ENCODE measurements around the gene R3HDM4.
"Not testable (repeated sequence)": the region's sequence is repeated elsewhere in the genome, so short reads cannot be mapped to it uniquely, and the experiment has no call there.

R3HDM4 gene

DNA sequence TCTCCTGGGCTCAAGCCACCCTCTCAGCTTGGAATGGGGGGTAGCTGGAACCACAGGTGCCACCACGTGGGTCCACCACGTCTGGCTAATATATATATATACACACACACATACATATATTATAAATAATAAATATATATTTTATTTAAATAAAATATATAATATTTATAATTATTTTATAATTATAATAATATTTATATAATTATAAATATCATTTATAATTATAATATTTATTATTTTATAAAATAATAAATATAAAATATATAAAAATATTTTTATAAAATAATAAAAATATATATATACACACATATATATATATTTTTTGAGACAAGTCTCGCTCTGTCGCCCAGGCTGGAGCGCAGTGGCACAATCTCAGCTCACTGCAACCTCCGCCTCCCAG, 58.5 kb downstream of the R3HDM4 start:
- DNase-seq, result no peak

GRCh38 chr19:853614-854220, 59.3 kb downstream of the R3HDM4 start:
- not testable (repeated sequence) for DNase-seq

DNA sequence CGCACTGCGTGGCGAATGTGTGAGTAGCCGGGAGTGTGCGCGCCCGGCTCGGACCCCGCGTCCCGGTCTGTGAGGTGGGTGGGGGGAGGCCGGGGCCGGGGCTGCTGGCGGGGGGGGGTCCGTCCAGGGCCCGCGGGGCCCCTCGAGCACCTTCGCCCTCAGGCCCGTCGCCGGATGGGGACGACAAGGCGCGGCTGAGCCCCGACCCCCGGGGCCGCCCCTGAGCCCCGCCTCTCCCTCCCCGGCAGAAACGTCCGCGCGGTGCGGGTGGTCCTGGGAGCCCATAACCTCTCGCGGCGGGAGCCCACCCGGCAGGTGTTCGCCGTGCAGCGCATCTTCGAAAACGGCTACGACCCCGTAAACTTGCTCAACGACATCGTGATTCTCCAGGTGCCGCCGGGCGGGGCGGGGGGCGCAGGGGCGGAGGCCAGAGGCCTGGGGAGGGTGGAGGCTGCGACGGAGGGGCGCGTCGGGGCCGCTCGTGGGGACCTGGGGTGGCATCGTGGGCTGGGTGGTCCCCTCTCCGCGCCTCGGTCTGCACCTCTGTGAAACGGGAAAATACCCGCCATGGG, 59.9 kb downstream of the R3HDM4 start:
- no peak for DNase-seq

DNA sequence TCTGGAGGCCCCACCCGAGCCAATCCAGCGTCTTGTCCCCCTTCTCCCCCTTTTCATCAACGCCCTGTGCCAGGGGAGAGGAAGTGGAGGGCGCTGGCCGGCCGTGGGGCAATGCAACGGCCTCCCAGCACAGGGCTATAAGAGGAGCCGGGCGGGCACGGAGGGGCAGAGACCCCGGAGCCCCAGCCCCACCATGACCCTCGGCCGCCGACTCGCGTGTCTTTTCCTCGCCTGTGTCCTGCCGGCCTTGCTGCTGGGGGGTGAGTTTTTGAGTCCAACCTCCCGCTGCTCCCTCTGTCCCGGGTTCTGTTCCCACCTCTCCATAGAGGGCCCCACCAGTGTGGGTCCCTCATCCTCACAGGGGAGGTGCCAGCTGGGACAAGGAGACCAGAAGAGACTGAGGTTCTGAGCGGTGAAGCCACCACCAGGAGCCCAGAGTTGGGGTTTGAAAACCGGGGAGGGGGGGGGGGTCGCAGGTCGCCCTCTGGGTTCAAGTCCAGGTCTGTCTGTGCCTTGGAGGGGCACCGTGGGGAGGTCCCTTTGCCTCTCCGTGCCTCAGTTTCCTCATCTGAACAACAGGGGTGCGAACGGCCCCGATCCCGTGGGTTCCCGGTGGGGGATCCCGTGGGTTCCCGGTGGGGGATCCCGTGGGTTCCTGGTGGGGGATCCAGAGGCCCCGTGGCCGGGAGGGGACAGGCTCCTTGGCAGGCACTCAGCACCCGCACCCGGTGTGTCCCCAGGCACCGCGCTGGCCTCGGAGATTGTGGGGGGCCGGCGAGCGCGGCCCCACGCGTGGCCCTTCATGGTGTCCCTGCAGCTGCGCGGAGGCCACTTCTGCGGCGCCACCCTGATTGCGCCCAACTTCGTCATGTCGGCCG, 60.6 kb downstream of the R3HDM4 start, which contains the start of gene ELANE:
Gene ELANE (plus strand): TSS at position 168 of the 878 bp plus-strand sequence. CDS start 26 bp downstream, at position 194.
- no peak for DNase-seq

DNA sequence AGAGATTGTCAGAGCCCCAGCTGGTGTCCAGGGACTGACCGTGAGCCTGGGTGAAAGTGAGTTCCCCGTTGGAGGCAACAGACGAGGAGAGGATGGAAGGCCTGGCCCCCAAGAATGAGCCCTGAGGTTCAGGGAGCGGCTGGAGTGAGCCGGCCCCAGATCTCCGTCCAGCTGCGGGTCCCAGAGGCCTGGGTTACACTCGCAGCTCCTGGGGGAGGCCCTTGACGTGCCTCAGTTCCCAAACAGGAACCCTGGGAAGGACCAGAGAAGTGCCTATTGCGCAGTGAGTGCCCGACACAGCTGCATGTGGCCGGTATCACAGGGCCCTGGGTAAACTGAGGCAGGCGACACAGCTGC, 62.1 kb downstream of the R3HDM4 start:
- DNase-seq, result no peak

- peak in 8 of 14 donors; percentile 9 to 80 (median 32) for DNase-seq
Measured at GRCh38 chr19:850221-850978, 62.6 kb downstream of the R3HDM4 start.

DNA sequence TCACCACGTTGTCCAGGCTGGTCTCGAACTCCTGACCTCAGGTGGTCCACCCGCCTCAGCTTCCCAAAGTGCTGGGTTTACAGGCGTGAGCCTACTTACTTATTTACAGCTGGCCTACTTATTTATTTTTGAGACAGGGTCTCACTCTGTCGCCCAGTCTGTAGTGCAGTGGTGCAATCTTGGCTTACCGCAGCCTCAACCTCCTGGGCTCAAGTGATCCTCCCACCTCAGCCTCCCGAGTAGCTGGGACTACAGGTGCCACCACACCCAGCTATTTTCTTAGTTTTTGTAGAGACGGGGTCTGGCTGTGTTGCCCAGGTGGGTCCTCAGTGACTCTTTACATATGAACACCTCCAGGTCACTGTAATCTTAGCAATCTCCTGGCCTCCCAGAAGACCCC, 63.8 kb downstream of the R3HDM4 start:
- not testable (repeated sequence) for DNase-seq

- no peak for DNase-seq
Measured at GRCh38 chr19:848386-848921, 64.6 kb downstream of the R3HDM4 start.

Data from C1 segment of cervical spinal cord (tissue), 14 donors.